ENCODE results near the gene SEC24B. TPM values are rescaled to one million over a fixed set of nuclear protein-coding genes. Genes with fewer than 3 reads are reported as not detected.

Gene SEC24B
- total RNA-seq, 2 donors from 2014 or later: 42.5 to 48.6 TPM

DNA sequence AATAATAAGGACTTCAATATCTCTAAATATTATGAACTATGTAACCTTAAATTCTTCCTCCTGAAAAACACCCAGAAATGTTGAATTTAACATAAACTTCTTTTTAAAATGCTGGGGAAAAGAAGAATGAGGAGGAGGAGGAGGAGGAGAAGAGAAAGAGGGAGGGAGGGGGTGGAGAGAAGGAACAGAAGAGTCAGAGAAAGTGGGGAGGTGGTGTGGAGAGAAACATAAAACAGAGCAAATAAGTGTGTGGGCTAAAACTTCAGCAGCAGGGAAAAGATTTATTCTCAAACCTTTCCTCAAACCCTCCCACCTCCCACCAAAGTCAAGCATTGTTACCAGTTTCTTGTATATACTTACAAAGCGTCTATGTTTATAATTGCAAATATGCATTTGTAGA lies 34.7 kb upstream of the SEC24B start:
- no peaks in the 10 kb centered on the region for H3K36me3 Mint-ChIP-seq (ENCODE audit: low read depth)
- no peaks in the 10 kb centered on the region for H3K4me1 Mint-ChIP-seq
- no CpG with 5 or more reads among the region's 1 CpG for WGBS, 2 experiments (ENCODE audit: insufficient coverage in 1 of 2, insufficient read length in 1 of 2)

GRCh38 chr4:109406337-109406931 lies 27.2 kb upstream of the SEC24B start:
- Histone ChIP-seq H3K4me3 (ENCODE audit: low read length) (no peak overlapping the region), H3K9me3 (ENCODE audit: control insufficient read depth, low read length) (no peaks in the 10 kb centered on the region), H3K9ac (ENCODE audit: extremely low read depth, low read length, poor library complexity, severe bottlenecking) (no peak overlapping the region), H3K27me3 (ENCODE audit: control insufficient read depth, insufficient read depth, low read length, poor library complexity, severe bottlenecking) (no peaks in the 10 kb centered on the region), H3K4me1 (ENCODE audit: control insufficient read depth, insufficient read depth, low read length) (no peaks in the 10 kb centered on the region), H3K27ac (ENCODE audit: low read depth, low read length) (no peak overlapping the region), H3K36me3 (ENCODE audit: control insufficient read depth, insufficient read depth, low read length) (no peaks in the 10 kb centered on the region)
- Mint-ChIP-seq H3K4me1 (peaks cover 11% of the 10 kb centered on the region), H3K4me3 (no peak overlapping the region), H3K36me3 (ENCODE audit: low read depth) (no peaks in the 10 kb centered on the region), H3K27ac (no peak overlapping the region), H3K9me3 (no peaks in the 10 kb centered on the region), H3K27me3 (ENCODE audit: insufficient read depth) (no peaks in the 10 kb centered on the region)
- WGBS, 2 experiments (ENCODE audit: insufficient coverage in 1 of 2, insufficient read length in 1 of 2): 0 to 39% methylated on average over 1 to 2 of the region's 2 CpGs
- DNase-seq: peak; percentile 65
- TF ChIP-seq CTCF (conservative IDR thresholded peaks at IDR 0.05): peak; percentile 92

More for the DNA sequence above, 34.7 kb upstream of the SEC24B start:
- Mint-ChIP-seq H3K9me3 (no peaks in the 10 kb centered on the region), H3K4me3 (no peak overlapping the region), H3K27ac (no peak overlapping the region), H3K27me3 (ENCODE audit: insufficient read depth) (peaks cover 4% of the 10 kb centered on the region)
- Histone ChIP-seq H3K4me3 (ENCODE audit: low read length) (no peak overlapping the region), H3K27ac (ENCODE audit: low read depth, low read length) (no peak overlapping the region), H3K27me3 (ENCODE audit: control insufficient read depth, insufficient read depth, low read length, poor library complexity, severe bottlenecking) (no peaks in the 10 kb centered on the region), H3K4me1 (ENCODE audit: control insufficient read depth, insufficient read depth, low read length) (no peaks in the 10 kb centered on the region), H3K36me3 (ENCODE audit: control insufficient read depth, insufficient read depth, low read length) (no peaks in the 10 kb centered on the region), H3K9me3 (ENCODE audit: control insufficient read depth, low read length) (no peaks in the 10 kb centered on the region), H3K9ac (ENCODE audit: extremely low read depth, low read length, poor library complexity, severe bottlenecking) (no peak overlapping the region)
- TF ChIP-seq CTCF (conservative IDR thresholded peaks at IDR 0.05): no peak
- no peak for DNase-seq

DNA sequence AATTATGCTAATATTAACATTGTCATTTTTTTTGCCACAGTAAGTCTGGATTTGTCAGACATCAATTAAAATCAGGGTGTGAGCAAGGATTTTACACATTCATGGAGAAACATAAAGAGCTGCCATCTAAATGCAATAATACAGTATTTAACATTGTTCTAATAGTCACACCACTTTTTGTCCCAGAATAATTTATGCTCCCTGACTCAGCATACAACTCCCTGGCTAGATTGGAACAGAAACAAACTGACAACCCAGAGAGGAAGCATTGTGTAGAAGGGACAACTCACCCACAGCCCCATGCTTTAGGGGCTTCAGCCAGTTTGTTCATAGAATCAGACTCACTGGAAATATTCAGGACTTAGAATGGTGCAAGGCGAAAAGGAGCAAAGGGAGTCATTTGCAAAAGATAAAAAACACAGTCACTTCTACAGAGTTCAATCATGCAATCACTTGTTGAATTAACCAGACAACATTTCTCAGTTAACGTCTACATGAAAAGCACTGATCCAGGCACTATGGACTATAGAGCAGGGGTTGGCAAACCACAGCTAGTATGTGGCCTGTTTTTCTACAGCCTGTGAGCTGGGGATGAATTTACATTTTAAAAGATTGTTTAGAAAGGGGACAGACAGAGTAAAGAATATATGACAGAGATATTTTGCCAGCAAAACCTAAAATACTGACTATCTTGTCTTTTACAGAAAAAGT lies 26.4 kb upstream of the SEC24B start:
- no peak overlapping the region for H3K27ac ChIP-seq (ENCODE audit: low read depth, low read length)
- no peak overlapping the region for H3K4me3 Mint-ChIP-seq
- no peak overlapping the region for H3K27ac Mint-ChIP-seq

More for the DNA sequence above, 26.4 kb upstream of the SEC24B start:
- no peak for DNase-seq
- H3K27me3 ChIP-seq (ENCODE audit: control insufficient read depth, insufficient read depth, low read length, poor library complexity, severe bottlenecking): no peaks in the 10 kb centered on the region
- H3K9me3 ChIP-seq (ENCODE audit: control insufficient read depth, low read length): no peaks in the 10 kb centered on the region
- H3K27me3 Mint-ChIP-seq (ENCODE audit: insufficient read depth): no peaks in the 10 kb centered on the region
- TF ChIP-seq CTCF (conservative IDR thresholded peaks at IDR 0.05): no peak
- 89 to 100% methylated on average over 2 of the region's 2 CpGs for WGBS, 2 experiments (ENCODE audit: insufficient coverage in 1 of 2, insufficient read length in 1 of 2)
- no peak overlapping the region for H3K9ac ChIP-seq (ENCODE audit: extremely low read depth, low read length, poor library complexity, severe bottlenecking)
- H3K36me3 Mint-ChIP-seq (ENCODE audit: low read depth): no peaks in the 10 kb centered on the region
- H3K9me3 Mint-ChIP-seq: no peaks in the 10 kb centered on the region
- no peaks in the 10 kb centered on the region for H3K36me3 ChIP-seq (ENCODE audit: control insufficient read depth, insufficient read depth, low read length)
- no peak overlapping the region for H3K4me3 ChIP-seq (ENCODE audit: low read length)
- H3K4me1 ChIP-seq (ENCODE audit: control insufficient read depth, insufficient read depth, low read length): no peaks in the 10 kb centered on the region
- H3K4me1 Mint-ChIP-seq: peaks cover 16% of the 10 kb centered on the region

Data from endodermal cell (in vitro differentiated cells).